Neuron (in vitro differentiated cells): ENCODE data around the gene ACOT13.
A peak's percentile ranks its signal among the peaks of the same experiment; 100 is the strongest.
"Not testable (repeated sequence)": the region's sequence is repeated elsewhere in the genome, so short reads cannot be mapped to it uniquely, and the experiment has no call there.

Experiments
- H2AFZ ChIP-seq: one replicate; pipeline ENCODE4 v1.6.1; 2013; ENCODE audit warnings: low read depth, mild to moderate bottlenecking, inconsistent platforms, low read length, moderate library complexity
- H3K27me3 ChIP-seq: one replicate; pipeline ENCODE4 v1.6.1; 2013; ENCODE audit warnings: low read length; ENCODE audit not compliant: insufficient read depth
- H3K36me3 ChIP-seq: one replicate; pipeline ENCODE4 v1.6.1; 2013; ENCODE audit warnings: low read length; ENCODE audit not compliant: insufficient read depth
- H3K4me1 ChIP-seq: one replicate; pipeline ENCODE4 v1.6.1; 2013; ENCODE audit warnings: low read length; ENCODE audit not compliant: insufficient read depth
- H3K4me3 ChIP-seq: 2 replicates; pipeline ENCODE4 v1.5.1; 2013; ENCODE audit warnings: mild to moderate bottlenecking, low read length, moderate library complexity
- H3K9me3 ChIP-seq: one replicate; pipeline ENCODE4 v1.6.1; 2013; ENCODE audit warnings: low read length

The ACOT13 gene

DNA sequence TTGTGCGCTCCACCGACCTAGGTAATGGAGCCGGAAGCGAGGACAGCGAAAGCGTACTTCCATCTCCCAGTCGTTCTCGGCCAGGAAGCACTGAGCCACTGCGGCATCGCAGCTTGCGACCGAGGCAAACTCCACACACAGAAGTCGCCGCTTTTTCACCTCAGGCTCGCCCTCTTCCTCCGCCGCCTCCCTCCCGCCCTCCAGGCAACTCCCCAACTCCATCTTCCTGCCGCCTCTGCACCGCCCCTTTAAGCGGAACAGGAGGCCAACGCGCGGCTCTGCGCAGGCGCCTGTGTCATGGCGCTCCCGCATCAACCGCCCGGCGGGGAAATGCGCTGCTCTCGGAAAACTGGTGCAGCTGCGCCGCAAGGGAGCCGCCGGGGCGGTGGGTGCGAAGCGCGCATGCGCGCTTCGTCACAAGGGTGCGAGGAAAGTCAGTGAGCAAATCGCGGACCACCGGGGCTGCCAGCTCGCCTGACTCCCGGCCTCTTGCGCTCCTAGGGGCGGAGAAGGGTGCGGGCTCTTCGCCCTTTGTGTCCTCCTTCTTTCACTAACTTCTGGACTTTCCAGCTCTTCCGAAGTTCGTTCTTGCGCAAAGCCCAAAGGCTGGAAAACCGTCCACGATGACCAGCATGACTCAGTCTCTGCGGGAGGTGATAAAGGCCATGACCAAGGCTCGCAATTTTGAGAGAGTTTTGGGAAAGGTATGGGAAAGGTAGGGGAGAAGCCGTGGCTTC is at the start of gene ACOT13, which contains the start of gene TDP2:
Gene ACOT13, plus strand, starts transcription at position 437 of the 737 bp plus-strand sequence. Its CDS starts 187 bp downstream, at position 624.
Gene TDP2, minus strand, starts transcription at position 259 of the 737 bp plus-strand sequence. Its CDS starts 37 bp downstream, at position 222.
- Histone ChIP-seq H3K4me1 (peaks cover 19% of the 10 kb centered on the region), H3K36me3 (peaks cover 28% of the 10 kb centered on the region), H3K4me3 (peak within 1 kb of the TSS; percentile 91), H3K9me3 (peaks cover 2% of the 10 kb centered on the region), H2AFZ (peak within 1 kb of the TSS; percentile 90), H3K27me3 (no peaks in the 10 kb centered on the region)

DNA sequence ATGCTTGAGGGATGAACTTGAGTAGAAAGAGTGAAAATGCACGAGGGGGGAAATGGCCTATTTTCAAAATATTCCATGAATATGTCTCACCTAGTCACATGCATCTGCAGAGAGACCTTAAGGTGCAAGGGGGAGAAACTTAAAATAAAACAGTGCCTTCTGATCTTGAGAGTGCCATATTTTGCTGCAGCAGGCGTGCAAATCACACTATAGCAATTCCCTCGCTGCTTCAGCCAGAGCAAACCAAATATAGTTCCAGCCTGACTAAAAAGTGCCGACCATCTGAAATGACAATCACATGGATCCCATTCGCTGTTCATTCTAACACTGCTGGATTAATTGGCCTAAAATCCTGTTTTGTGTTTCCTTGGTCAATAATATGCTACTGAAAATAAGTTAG is 47.2 kb upstream of the ACOT13 start:
- no peaks in the 10 kb centered on the region for H3K27me3 ChIP-seq
- no peaks in the 10 kb centered on the region for H3K4me1 ChIP-seq
- H3K36me3 ChIP-seq = no peaks in the 10 kb centered on the region
- no peaks in the 10 kb centered on the region for H3K9me3 ChIP-seq
- H2AFZ ChIP-seq = no peak overlapping the region
- no peak overlapping the region for H3K4me3 ChIP-seq

DNA sequence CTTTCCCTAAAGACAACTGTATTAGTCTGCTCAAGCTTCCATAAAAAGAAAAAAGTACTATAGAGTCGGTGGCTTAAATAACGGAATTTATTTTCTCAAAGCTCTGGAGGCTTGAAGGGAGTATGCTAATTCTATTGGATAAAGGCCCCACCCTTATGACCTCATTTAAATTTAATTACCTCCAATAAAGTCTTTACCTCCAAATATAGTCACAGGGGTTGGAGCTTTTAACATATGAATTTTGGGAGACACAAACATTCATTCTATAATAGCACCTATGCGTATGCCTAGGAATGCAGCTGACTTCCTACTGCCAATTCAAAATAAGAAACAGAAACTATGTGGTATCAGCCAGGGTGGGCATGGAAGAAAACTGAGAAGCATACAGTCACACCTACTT is 46.2 kb upstream of the ACOT13 start:
- Histone ChIP-seq H2AFZ (no peak overlapping the region), H3K27me3 (no peaks in the 10 kb centered on the region), H3K36me3 (no peaks in the 10 kb centered on the region), H3K4me3 (no peak overlapping the region), H3K9me3 (no peaks in the 10 kb centered on the region), H3K4me1 (no peaks in the 10 kb centered on the region)

DNA sequence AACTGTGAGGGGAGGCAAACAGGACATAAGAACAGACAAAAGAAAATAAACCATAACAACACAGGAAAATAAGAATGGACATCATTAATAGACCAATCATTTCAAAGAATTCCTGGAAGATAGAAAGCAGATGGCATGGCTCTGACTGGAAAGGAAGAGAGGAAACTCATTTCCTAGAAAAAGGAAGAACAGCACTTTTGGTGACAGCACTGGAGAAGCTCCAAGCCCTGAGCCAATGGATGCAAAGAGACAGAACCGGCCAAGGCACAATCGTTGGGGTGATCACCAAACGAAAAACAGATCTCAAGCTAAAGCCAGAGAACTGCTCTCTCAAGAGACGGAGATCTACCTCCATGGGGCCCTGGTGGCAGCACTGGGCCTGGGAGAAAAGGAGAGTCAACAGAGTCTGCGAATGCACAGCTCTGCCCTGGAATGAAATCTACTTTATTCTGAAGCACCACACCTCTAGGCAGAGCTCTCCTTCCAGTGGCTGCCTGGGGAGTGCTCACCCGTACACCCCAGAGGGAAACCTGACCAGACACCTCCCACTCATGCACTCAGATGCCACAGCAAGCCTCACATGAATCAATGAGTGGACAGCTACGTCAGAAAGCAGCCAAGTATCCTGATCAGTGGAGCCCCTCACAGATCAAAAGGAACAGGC is 45.1 kb upstream of the ACOT13 start:
- no peaks in the 10 kb centered on the region for H3K9me3 ChIP-seq
- no peaks in the 10 kb centered on the region for H3K36me3 ChIP-seq

DNA sequence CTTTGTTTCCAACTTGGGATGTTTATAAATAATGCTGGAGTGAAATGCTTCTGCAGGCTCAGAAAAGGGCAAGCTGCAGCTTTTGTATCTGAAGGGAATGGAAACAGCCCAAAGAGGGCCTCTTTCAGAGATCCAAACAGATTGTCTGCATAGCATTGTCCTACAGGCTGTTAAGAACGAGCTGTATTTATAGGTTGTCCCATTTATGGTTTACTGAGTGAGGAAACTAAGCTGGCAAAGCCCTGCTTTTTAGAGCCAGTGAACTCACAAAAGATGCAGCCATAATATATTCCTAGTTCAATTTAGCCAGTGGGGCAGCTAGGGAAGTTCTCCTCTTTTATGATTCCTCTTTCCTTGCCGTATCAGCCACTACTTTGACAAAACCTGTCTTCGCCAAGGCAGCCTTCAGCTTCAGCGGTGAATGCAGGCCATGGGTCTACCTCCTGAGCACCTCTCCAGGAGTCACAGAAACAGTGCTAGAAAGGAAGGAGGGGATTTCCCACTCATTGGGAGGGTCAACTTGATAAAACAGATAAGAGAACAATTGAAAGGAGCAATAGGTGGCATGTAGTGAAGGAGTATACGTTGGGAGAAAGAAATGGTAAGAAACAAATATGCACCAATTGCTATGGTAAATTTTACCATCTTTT is 35.9 kb upstream of the ACOT13 start:
- Histone ChIP-seq H3K4me1 (peaks cover 7% of the 10 kb centered on the region), H3K27me3 (no peaks in the 10 kb centered on the region), H2AFZ (peak overlapping the region; percentile 43), H3K9me3 (no peaks in the 10 kb centered on the region), H3K36me3 (no peaks in the 10 kb centered on the region), H3K4me3 (no peak overlapping the region)

More for the DNA sequence above, 45.1 kb upstream of the ACOT13 start:
- Histone ChIP-seq H3K4me1 (no peaks in the 10 kb centered on the region), H3K4me3 (no peak overlapping the region), H2AFZ (no peak overlapping the region), H3K27me3 (no peaks in the 10 kb centered on the region)

DNA sequence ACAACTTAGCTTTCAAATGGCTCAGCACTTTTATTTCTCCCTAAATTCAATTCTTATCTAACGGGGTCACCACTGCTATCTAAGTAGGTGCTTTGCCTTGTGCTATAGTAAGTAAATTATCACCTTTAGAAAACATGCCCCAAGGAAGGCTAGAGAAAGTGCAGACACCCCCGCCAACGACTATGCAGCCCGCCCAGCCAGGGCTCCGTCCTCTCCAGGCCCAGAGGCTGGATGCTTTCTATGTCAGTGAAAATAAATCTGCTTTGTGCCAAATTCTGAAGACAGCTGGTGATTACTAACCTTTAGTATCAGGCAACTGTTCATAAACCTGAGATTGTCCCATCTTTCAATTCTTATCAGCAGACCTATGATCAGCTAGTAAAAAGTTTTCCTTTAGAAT is 35.2 kb upstream of the ACOT13 start:
- no peaks in the 10 kb centered on the region for H3K36me3 ChIP-seq
- peaks cover 7% of the 10 kb centered on the region for H3K4me1 ChIP-seq
- H3K4me3 ChIP-seq = no peak overlapping the region
- no peaks in the 10 kb centered on the region for H3K27me3 ChIP-seq
- no peak overlapping the region for H2AFZ ChIP-seq
- no peaks in the 10 kb centered on the region for H3K9me3 ChIP-seq

DNA sequence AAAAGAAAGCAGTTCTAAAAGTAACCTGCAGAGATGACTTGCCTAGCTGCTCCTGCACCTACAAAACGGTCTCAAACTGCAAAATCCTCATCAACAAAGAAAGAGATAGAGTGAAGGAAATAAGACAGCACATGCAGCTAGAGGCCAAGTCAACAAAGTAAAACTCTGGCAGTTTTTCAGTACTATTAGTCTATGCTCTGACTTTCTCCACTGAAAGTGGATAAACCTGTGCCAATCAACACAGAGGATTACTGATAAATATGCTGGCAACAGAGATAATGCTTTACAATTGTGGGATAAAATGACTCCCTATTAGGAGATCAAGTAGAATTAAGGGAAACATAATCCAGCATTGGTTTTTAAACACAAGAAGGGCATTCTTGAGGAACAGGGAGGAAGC is 34.3 kb upstream of the ACOT13 start:
- H3K9me3 ChIP-seq = no peaks in the 10 kb centered on the region
- no peak overlapping the region for H3K4me3 ChIP-seq
- H3K36me3 ChIP-seq = no peaks in the 10 kb centered on the region
- peaks cover 7% of the 10 kb centered on the region for H3K4me1 ChIP-seq
- H2AFZ ChIP-seq = no peak overlapping the region
- no peaks in the 10 kb centered on the region for H3K27me3 ChIP-seq

DNA sequence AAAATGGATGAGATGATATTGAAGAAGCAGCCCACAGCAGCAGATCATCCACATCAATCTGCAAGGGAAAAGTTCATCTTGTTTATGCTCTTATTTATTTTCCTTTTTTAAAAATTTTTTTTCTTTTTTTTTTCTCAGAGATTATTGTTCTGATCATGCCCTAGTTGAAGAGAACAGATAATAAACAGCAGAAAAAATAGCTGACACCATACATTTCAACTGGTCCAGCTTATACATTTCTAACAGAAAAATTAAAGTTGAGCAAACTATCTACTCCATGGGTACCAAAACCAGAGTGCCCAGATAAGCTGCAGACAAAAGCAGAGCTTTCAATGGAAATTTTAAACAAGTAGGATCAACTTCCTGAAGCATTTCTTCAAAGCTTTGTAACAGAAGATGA is 30.2 kb upstream of the ACOT13 start:
- Histone ChIP-seq H3K4me1 (no peaks in the 10 kb centered on the region), H3K4me3 (no peak overlapping the region), H3K27me3 (no peaks in the 10 kb centered on the region), H3K36me3 (no peaks in the 10 kb centered on the region), H2AFZ (no peak overlapping the region), H3K9me3 (no peaks in the 10 kb centered on the region)

DNA sequence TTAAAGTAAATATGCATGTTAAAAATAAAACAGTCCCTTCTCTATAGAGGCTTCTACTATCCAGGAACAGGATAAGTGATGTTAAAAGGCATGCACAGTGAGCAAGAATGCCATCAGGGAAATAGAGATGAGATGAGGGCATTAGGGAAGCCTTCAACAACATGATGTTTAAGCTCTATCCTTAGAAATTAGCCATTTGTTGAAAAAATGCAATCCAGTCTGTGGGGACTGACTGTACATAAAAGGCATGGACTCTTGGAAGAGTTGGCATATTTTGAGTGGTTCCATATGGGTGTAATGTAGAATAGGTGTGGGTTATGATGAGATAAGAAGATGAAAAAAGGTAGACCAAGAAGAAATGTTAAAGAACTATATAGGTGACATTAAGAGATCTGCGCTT is 26.7 kb upstream of the ACOT13 start:
- Histone ChIP-seq H3K9me3 (no peaks in the 10 kb centered on the region), H3K4me1 (peaks cover 3% of the 10 kb centered on the region), H3K36me3 (no peaks in the 10 kb centered on the region), H3K27me3 (no peaks in the 10 kb centered on the region), H2AFZ (no peak overlapping the region), H3K4me3 (no peak overlapping the region)

DNA sequence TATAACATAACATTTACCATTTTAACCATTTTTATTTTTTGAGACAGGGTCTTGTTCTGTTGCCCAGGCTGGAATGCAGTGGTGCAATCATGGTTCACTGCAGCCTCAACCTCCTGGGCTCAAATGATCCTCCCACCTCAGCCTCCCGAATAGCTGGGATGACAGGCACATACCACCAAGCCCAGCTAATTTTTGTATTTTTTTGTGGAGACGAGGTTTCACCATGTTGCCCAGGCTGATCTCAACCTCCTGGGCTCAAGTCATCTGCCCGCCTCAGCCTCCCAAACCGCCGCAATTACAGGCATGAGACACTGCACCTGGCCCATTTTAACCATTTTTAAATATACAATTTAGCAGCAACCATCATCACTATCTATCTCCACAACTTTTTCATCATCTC is 26.2 kb upstream of the ACOT13 start:
- not testable (repeated sequence) for H3K27me3 ChIP-seq

DNA sequence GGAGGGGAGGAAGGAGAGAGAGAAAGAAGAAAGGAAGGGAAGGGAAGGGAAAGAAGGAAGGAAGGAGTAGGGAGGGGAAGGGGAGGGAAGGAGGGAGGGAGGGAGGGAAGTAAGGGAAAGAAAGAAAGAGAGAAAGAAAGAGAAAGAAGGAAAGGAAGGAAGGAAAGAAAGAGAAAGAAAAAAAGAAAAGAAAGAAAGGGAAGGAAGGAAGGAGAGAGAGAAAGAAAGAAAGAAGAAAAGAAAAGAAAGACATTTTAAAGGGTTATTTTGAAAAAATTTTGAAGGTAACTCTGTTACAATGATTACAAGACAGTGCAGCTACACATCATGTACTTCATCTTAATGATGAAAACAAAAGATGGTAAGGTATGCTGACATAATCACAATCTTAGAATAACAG is 24.8 kb upstream of the ACOT13 start:
- H2AFZ ChIP-seq = no peak overlapping the region
- H3K4me1 ChIP-seq = peaks cover 12% of the 10 kb centered on the region
- no peaks in the 10 kb centered on the region for H3K9me3 ChIP-seq
- H3K4me3 ChIP-seq = no peak overlapping the region
- no peaks in the 10 kb centered on the region for H3K36me3 ChIP-seq
- no peaks in the 10 kb centered on the region for H3K27me3 ChIP-seq

More for the DNA sequence above, 26.2 kb upstream of the ACOT13 start:
- H3K36me3 ChIP-seq, H3K4me1 ChIP-seq, H3K4me3 ChIP-seq, H3K9me3 ChIP-seq, H2AFZ ChIP-seq: not testable (repeated sequence)

DNA sequence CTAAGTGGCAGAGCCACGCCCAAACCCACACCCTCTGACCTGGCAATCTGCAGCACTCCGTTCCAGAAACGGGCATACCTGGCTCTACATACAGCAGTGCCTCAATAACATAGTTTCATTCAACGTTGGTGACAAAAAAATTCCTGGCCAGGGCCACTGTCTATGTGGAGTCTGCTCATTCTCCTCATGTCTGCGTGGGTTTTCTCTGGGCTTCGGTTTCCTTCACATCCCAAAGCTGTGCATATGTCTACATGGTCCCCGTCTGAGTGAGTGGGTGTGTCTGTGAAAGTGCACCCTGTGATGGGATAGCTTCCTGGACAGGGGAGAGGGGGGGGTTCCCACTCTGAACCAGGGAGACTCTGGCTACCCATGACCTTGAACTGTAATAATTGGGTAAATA is 23.0 kb upstream of the ACOT13 start:
- no peak overlapping the region for H2AFZ ChIP-seq
- H3K36me3 ChIP-seq = peaks cover 2% of the 10 kb centered on the region
- H3K27me3 ChIP-seq = no peaks in the 10 kb centered on the region
- no peaks in the 10 kb centered on the region for H3K9me3 ChIP-seq
- no peak overlapping the region for H3K4me3 ChIP-seq
- H3K4me1 ChIP-seq = peaks cover 12% of the 10 kb centered on the region

DNA sequence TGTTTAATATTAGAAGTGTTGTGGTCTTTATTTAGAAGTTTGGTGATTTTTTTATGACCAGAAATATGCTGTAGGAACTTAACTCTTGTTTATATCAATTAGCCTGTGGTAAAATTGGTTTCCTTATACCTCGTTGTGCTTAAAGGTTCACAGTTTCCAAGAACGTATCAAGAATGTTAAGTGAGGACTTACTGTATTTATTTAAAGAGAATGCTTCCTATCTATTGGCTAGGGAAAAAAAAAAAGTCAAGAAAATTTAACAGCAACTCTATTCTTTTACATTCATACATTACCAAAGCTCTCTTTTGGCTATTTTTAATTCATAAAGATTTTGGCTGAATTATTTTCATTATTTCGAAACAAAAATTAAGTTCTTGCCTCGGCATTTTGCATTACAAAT is 22.5 kb upstream of the ACOT13 start:
- Histone ChIP-seq H3K4me3 (no peak overlapping the region), H3K27me3 (no peaks in the 10 kb centered on the region), H3K36me3 (peaks cover 2% of the 10 kb centered on the region), H2AFZ (no peak overlapping the region), H3K4me1 (peaks cover 12% of the 10 kb centered on the region), H3K9me3 (no peaks in the 10 kb centered on the region)
